DOHH2 (cell line): ENCODE measurements around the gene TNXB.

Experiments used
- H3F3A ChIP-seq: fragments of 200-600 bp; sonication (generic), shearing (Covaris generic); 2 replicates; pipeline ENCODE4 v1.6.0; 2016; ENCODE audit warnings: antibody characterized with exemption, mild to moderate bottlenecking; ENCODE audit not compliant: control insufficient read depth, insufficient read depth
- H3K27ac ChIP-seq: fragments of 200-600 bp; sonication (generic); 2 replicates; pipeline ENCODE4 v1.5.1; 2014; ENCODE audit warnings: low read depth, mild to moderate bottlenecking, low read length, moderate library complexity
- H3K27me3 ChIP-seq: fragments of 200-600 bp; sonication (generic); 2 replicates; pipeline ENCODE4 v1.6.1; 2014; ENCODE audit warnings: mild to moderate bottlenecking, low read length, mixed read lengths; ENCODE audit not compliant: control insufficient read depth
- H3K36me3 ChIP-seq: fragments of 200-600 bp; sonication (generic); 2 replicates; pipeline ENCODE4 v1.6.1; 2014; ENCODE audit warnings: mild to moderate bottlenecking, low read length, moderate library complexity, mixed read lengths; ENCODE audit not compliant: control insufficient read depth
- H3K4me1 ChIP-seq: fragments of 200-600 bp; sonication (generic); 2 replicates; pipeline ENCODE4 v1.6.1; 2014; ENCODE audit warnings: mild to moderate bottlenecking, low read length, mixed read lengths; ENCODE audit not compliant: control insufficient read depth
- H3K4me2 ChIP-seq: fragments of 200-600 bp; sonication (generic); 2 replicates; pipeline ENCODE4 v1.6.0; 2014; ENCODE audit warnings: mild to moderate bottlenecking, low read length, moderate library complexity
- H3K4me3 ChIP-seq: fragments of 200-600 bp; sonication (generic); 2 replicates; pipeline ENCODE4 v1.5.1; 2014; ENCODE audit warnings: mild to moderate bottlenecking, low read length, mixed read lengths
- H3K79me2 ChIP-seq: fragments of 200-600 bp; sonication (generic); 2 replicates; pipeline ENCODE4 v1.6.1; 2014; ENCODE audit warnings: mild to moderate bottlenecking, low read length, mixed read lengths; ENCODE audit not compliant: control insufficient read depth
- H3K9me2 ChIP-seq: fragments of 200-600 bp; sonication (generic); replicated peaks from 2 replicates; pipeline ENCODE4 v1.6.1; 2014; ENCODE audit warnings: mild to moderate bottlenecking, low read length, mixed read lengths; ENCODE audit not compliant: control insufficient read depth
- H3K9me3 ChIP-seq: fragments of 200-600 bp; sonication (generic); 2 replicates; pipeline ENCODE4 v1.6.1; 2014; ENCODE audit warnings: antibody characterized with exemption, low read length, mixed read lengths; ENCODE audit not compliant: control insufficient read depth, insufficient read depth
- H4K20me1 ChIP-seq: fragments of 200-600 bp; sonication (generic); 2 replicates; pipeline ENCODE4 v1.6.0; 2014; ENCODE audit warnings: low read depth, mild to moderate bottlenecking, antibody characterized with exemption, low read length, moderate library complexity; ENCODE audit not compliant: control insufficient read depth, insufficient read depth
- CTCF ChIP-seq: fragments of 200-600 bp; sonication (generic); IDR thresholded peaks from one replicate; pipeline ENCODE4 v1.5.1; 2014; ENCODE audit warnings: antibody characterized with exemption, mild to moderate bottlenecking, low read depth, low read length; ENCODE audit not compliant: poor library complexity, severe bottlenecking
- EZH2phosphoT487 ChIP-seq: fragments of 200-600 bp; sonication (generic); IDR thresholded peaks from 2 replicates; pipeline ENCODE4 v1.6.1; 2017; ENCODE audit warnings: borderline replicate concordance, mild to moderate bottlenecking, antibody characterized with exemption, low read length, moderate library complexity, mixed read lengths

The TNXB gene

GRCh38 chr6:32047539-32047854 lies 61.6 kb downstream of the TNXB start:
- Histone ChIP-seq H3K27me3 (peaks cover 7% of the 10 kb centered on the region; the same call in 1 of the 2 replicates), H4K20me1 (no peaks in the 10 kb centered on the region), H3K27ac (no peak overlapping the region), H3K4me2 (no peak overlapping the region), H3K4me3 (no peak overlapping the region), H3K79me2 (no peaks in the 10 kb centered on the region), H3K9me3 (no peaks in the 10 kb centered on the region), H3K9me2 (no peaks in the 10 kb centered on the region), H3F3A (no peaks in the 10 kb centered on the region), H3K4me1 (no peaks in the 10 kb centered on the region), H3K36me3 (no peaks in the 10 kb centered on the region)
- TF ChIP-seq CTCF (no peak), EZH2phosphoT487 (no peak)

- peaks cover 7% of the 10 kb centered on the region; the same call in 1 of the 2 replicates for H3K27me3 ChIP-seq
- H3K79me2 ChIP-seq = no peaks in the 10 kb centered on the region
- H3K27ac ChIP-seq = no peak overlapping the region
- no peaks in the 10 kb centered on the region for H3K36me3 ChIP-seq
- no peaks in the 10 kb centered on the region for H4K20me1 ChIP-seq
- H3K4me3 ChIP-seq = no peak overlapping the region
- no peaks in the 10 kb centered on the region for H3K9me3 ChIP-seq
- no peaks in the 10 kb centered on the region for H3K9me2 ChIP-seq
- TF ChIP-seq EZH2phosphoT487 (no peak), CTCF (no peak)
- H3K4me2 ChIP-seq = no peak overlapping the region
- no peaks in the 10 kb centered on the region for H3F3A ChIP-seq
- H3K4me1 ChIP-seq = no peaks in the 10 kb centered on the region
Observed at GRCh38 chr6:32047084-32047478, 62.1 kb downstream of the TNXB start.

GRCh38 chr6:32046450-32047083 lies 62.6 kb downstream of the TNXB start:
- Histone ChIP-seq H3K4me2 (no peak overlapping the region), H3K27me3 (peaks cover 7% of the 10 kb centered on the region; the same call in 1 of the 2 replicates), H3K79me2 (no peaks in the 10 kb centered on the region), H3F3A (no peaks in the 10 kb centered on the region), H3K9me3 (no peaks in the 10 kb centered on the region), H3K27ac (no peak overlapping the region), H3K4me3 (no peak overlapping the region), H3K9me2 (no peaks in the 10 kb centered on the region), H3K36me3 (no peaks in the 10 kb centered on the region), H3K4me1 (no peaks in the 10 kb centered on the region), H4K20me1 (no peaks in the 10 kb centered on the region)
- TF ChIP-seq CTCF = no peak
- TF ChIP-seq EZH2phosphoT487 = no peak
